ENCODE measurements around the gene MC3R. TPM values are rescaled to one million over a fixed set of nuclear protein-coding genes. Genes with fewer than 3 reads are reported as not detected.
A peak's percentile ranks its signal among the peaks of the same experiment; 100 is the strongest.

MC3R gene
- polyA plus RNA-seq, 2 of the 4 experiments (the other 2 are of a cell fraction): not detected

GRCh38 chr20:56285496-56285895 is 37.0 kb downstream of the MC3R start:
- no peak overlapping the region for H3K4me3 ChIP-seq
- no peak for DNase-seq (ENCODE audit: low read depth in 1 of 2, low spot score in 1 of 2)
- H3K27ac ChIP-seq: no peak overlapping the region
- WGBS (ENCODE audit: missing lambda C conversion rate): 50% methylated on average over 3 of the region's 3 CpGs
- no peak overlapping the region for H3K4me2 ChIP-seq
- ChIA-PET CTCF (no interaction called here), POLR2A (no interaction called here)
- TF ChIP-seq ZC3H11A (IDR thresholded peaks at IDR 0.05): no peak
- TF ChIP-seq GATA3 (IDR thresholded peaks at IDR 0.05; ENCODE audit: borderline replicate concordance): no peak
- no peak for TF ChIP-seq EHMT2 (IDR thresholded peaks at IDR 0.05; ENCODE audit: low read depth)
- no peak for TF ChIP-seq FOXS1 (CRISPR knock-in tag; IDR thresholded peaks at IDR 0.05)
- no peak for TF ChIP-seq ELK1 (IDR thresholded peaks at IDR 0.05; ENCODE audit: low read depth, low read length)
- TF ChIP-seq ZFP36 (IDR thresholded peaks at IDR 0.05; ENCODE audit: borderline replicate concordance, partially characterized antibody): no peak
- no peak for TF ChIP-seq CBX2 (IDR thresholded peaks at IDR 0.05; ENCODE audit: borderline replicate concordance, low read depth)
- TF ChIP-seq ZNF302 (CRISPR knock-in tag; IDR thresholded peaks at IDR 0.05): no peak
- no peak for TF ChIP-seq RFX5 (IDR thresholded peaks at IDR 0.05)
- TF ChIP-seq TP53 (CRISPR knock-in tag; IDR thresholded peaks at IDR 0.05): no peak
- no peak for TF ChIP-seq SMC3 (IDR thresholded peaks at IDR 0.05)
- TF ChIP-seq JUN (IDR thresholded peaks at IDR 0.05): no peak
- TF ChIP-seq RARB (CRISPR knock-in tag; IDR thresholded peaks at IDR 0.05): no peak
- TF ChIP-seq HMGXB4 (CRISPR knock-in tag; IDR thresholded peaks at IDR 0.05; ENCODE audit: borderline replicate concordance): no peak
- ATAC-seq: no peak
- no peak for FAIRE-seq
- 0 out of 3 replicates have a peak, but pooled peaks cover 2% of the 10 kb centered on the region for H3K9me3 ChIP-seq
- H3K4me1 ChIP-seq: no peaks in the 10 kb centered on the region

- Histone ChIP-seq H3K4me1 (no peaks in the 10 kb centered on the region), H3K4me3 (no peak overlapping the region), H3K9me3 (no peaks in the 10 kb centered on the region), H3K4me2 (no peak overlapping the region), H3K27ac (no peak overlapping the region)
- 0% methylated on average over 5 of the region's 5 CpGs for WGBS (ENCODE audit: missing lambda C conversion rate)
- CTCF ChIA-PET: no interaction called here
- TF ChIP-seq JUNB (IDR thresholded peaks at IDR 0.05) (no peak), HOXB13 (CRISPR knock-in tag; IDR thresholded peaks at IDR 0.05; ENCODE audit: low read depth) (no peak), CTCF (IDR thresholded peaks at IDR 0.05) (no peak), ZSCAN20 (CRISPR knock-in tag; IDR thresholded peaks at IDR 0.05) (no peak), EHF (CRISPR knock-in tag; IDR thresholded peaks at IDR 0.05) (no peak), TFCP2L1 (CRISPR knock-in tag; IDR thresholded peaks at IDR 0.05) (no peak), SMC3 (IDR thresholded peaks at IDR 0.05) (no peak), E2F6 (IDR thresholded peaks at IDR 0.05; ENCODE audit: borderline replicate concordance, low read depth) (no peak), JUN (IDR thresholded peaks at IDR 0.05) (no peak), CEBPB (IDR thresholded peaks at IDR 0.05) (no peak)
- FAIRE-seq: no peak
- no peak for DNase-seq (ENCODE audit: low read depth in 1 of 2, low spot score in 1 of 2)
- POLR2A ChIA-PET: no interaction called here
- peak in 1 of 2 experiments; percentile 24; a peak in 1 of 6 replicates for ATAC-seq
Measured at GRCh38 chr20:56289652-56290051, 41.1 kb downstream of the MC3R start.

Measured in A549 (cell line).